Stimulated activated naive CD4-positive, alpha-beta T cell treated with Interleukin-2 at 50 U/mL for 16 hours (primary cell): ENCODE measurements around the gene PPIE.

ENCODE experiments used
- DNase-seq: peaks from one replicate; lab custom pipeline; 2025; lab: John Stamatoyannopoulos, UW

Gene PPIE

GRCh38 chr1:39720094-39720999 is 18.3 kb upstream of the PPIE start:
- no peak for DNase-seq

GRCh38 chr1:39721664-39722063 is 17.0 kb upstream of the PPIE start:
- no peak for DNase-seq

GRCh38 chr1:39722495-39722894 is 16.2 kb upstream of the PPIE start:
- no peak for DNase-seq

- DNase-seq: no peak
These were observed 12.1 kb upstream of the PPIE start for GRCh38 chr1:39726600-39726999.

- no peak for DNase-seq
These were observed 11.3 kb upstream of the PPIE start for GRCh38 chr1:39727221-39727931.

- no peak for DNase-seq
These were observed 10.8 kb upstream of the PPIE start for GRCh38 chr1:39727932-39728317.

GRCh38 chr1:39729030-39729429 is 9.7 kb upstream of the PPIE start:
- DNase-seq: no peak

- no peak for DNase-seq
These were observed 8.8 kb upstream of the PPIE start for GRCh38 chr1:39729842-39730241.

GRCh38 chr1:39732730-39733129 is 6.0 kb upstream of the PPIE start:
- no peak for DNase-seq

GRCh38 chr1:39733161-39733560 is 5.5 kb upstream of the PPIE start:
- DNase-seq: no peak

- no peak for DNase-seq
These were observed 3.0 kb upstream of the PPIE start for GRCh38 chr1:39735731-39736130.

GRCh38 chr1:39737546-39738169 is 1.0 kb upstream of the PPIE start:
- no peak for DNase-seq

GRCh38 chr1:39745016-39745670 is 6.5 kb downstream of the PPIE start:
- DNase-seq: no peak

GRCh38 chr1:39751595-39751994 is 12.9 kb downstream of the PPIE start:
- no peak for DNase-seq

- no peak for DNase-seq
These were observed 14.0 kb downstream of the PPIE start for GRCh38 chr1:39752703-39753102.

- no peak for DNase-seq
These were observed 14.7 kb downstream of the PPIE start for GRCh38 chr1:39753132-39754025.

- no peak for DNase-seq
These were observed 15.4 kb downstream of the PPIE start for GRCh38 chr1:39754026-39754570.

GRCh38 chr1:39754906-39755504 is 16.3 kb downstream of the PPIE start:
- DNase-seq: no peak

- no peak for DNase-seq
These were observed 17.4 kb downstream of the PPIE start for GRCh38 chr1:39755965-39756659.

- DNase-seq: no peak
These were observed 18.8 kb downstream of the PPIE start for GRCh38 chr1:39757501-39757900.
